ENCODE measurements around the gene TPCN1.

TPCN1 gene

GRCh38 chr12:113318900-113319628, 97.8 kb downstream of the TPCN1 start:
- no peak overlapping the region for H3K4me3 ChIP-seq (ENCODE audit: low read depth, low read length)
- DNase-seq (ENCODE audit: low read depth) = no peak

- DNase-seq (ENCODE audit: low read depth) = no peak
Measured at GRCh38 chr12:113320401-113320800, 99.1 kb downstream of the TPCN1 start.

GRCh38 chr12:113322343-113322742, 101.1 kb downstream of the TPCN1 start:
- DNase-seq (ENCODE audit: low read depth) = no peak
- no peak overlapping the region for H3K4me3 ChIP-seq (ENCODE audit: low read depth, low read length)

More at GRCh38 chr12:113320401-113320800, 99.1 kb downstream of the TPCN1 start:
- H3K4me3 ChIP-seq (ENCODE audit: low read depth, low read length) = no peak overlapping the region

- no peak overlapping the region for H3K4me3 ChIP-seq (ENCODE audit: low read depth, low read length)
- no peak for DNase-seq (ENCODE audit: low read depth)
Measured at GRCh38 chr12:113325916-113326315, 104.7 kb downstream of the TPCN1 start.

- no peak overlapping the region for H3K4me3 ChIP-seq (ENCODE audit: low read depth, low read length)
- no peak for DNase-seq (ENCODE audit: low read depth)
Measured at GRCh38 chr12:113326775-113327395, 105.6 kb downstream of the TPCN1 start.

GRCh38 chr12:113328368-113328889, 107.2 kb downstream of the TPCN1 start:
- no peak for DNase-seq (ENCODE audit: low read depth)

GRCh38 chr12:113329022-113329790, 107.9 kb downstream of the TPCN1 start:
- H3K4me3 ChIP-seq (ENCODE audit: low read depth, low read length) = no peak overlapping the region
- DNase-seq (ENCODE audit: low read depth) = no peak

More at GRCh38 chr12:113328368-113328889, 107.2 kb downstream of the TPCN1 start:
- no peak overlapping the region for H3K4me3 ChIP-seq (ENCODE audit: low read depth, low read length)

- no peak for DNase-seq (ENCODE audit: low read depth)
- no peak overlapping the region for H3K4me3 ChIP-seq (ENCODE audit: low read depth, low read length)
Measured at GRCh38 chr12:113329791-113330417, 108.6 kb downstream of the TPCN1 start.

- H3K4me3 ChIP-seq (ENCODE audit: low read depth, low read length) = no peak overlapping the region
- no peak for DNase-seq (ENCODE audit: low read depth)
Measured at GRCh38 chr12:113330505-113330904, 109.2 kb downstream of the TPCN1 start.

- H3K4me3 ChIP-seq (ENCODE audit: low read depth, low read length) = no peak overlapping the region
- DNase-seq (ENCODE audit: low read depth) = no peak
Measured at GRCh38 chr12:113332688-113333417, 111.6 kb downstream of the TPCN1 start.

- DNase-seq (ENCODE audit: low read depth) = no peak
- no peak overlapping the region for H3K4me3 ChIP-seq (ENCODE audit: low read depth, low read length)
Measured at GRCh38 chr12:113333418-113333750, 112.1 kb downstream of the TPCN1 start.

GRCh38 chr12:113333877-113334785, 112.9 kb downstream of the TPCN1 start:
- H3K4me3 ChIP-seq (ENCODE audit: low read depth, low read length) = peak overlapping the region; percentile 67
- no peak for DNase-seq (ENCODE audit: low read depth)

- no peak for DNase-seq (ENCODE audit: low read depth)
- H3K4me3 ChIP-seq (ENCODE audit: low read depth, low read length) = peak within 1 kb of the TSS; percentile 67
Measured at GRCh38 chr12:113334786-113335539, 113.7 kb downstream of the TPCN1 start, which contains the start of gene SLC8B1. Gene SLC8B1, minus strand, starts transcription at chr12:113335109. Its CDS starts 2,231 bp downstream, at chr12:113332878.

- H3K4me3 ChIP-seq (ENCODE audit: low read depth, low read length) = no peak overlapping the region
- DNase-seq (ENCODE audit: low read depth) = no peak
Measured at GRCh38 chr12:113339540-113339939, 118.3 kb downstream of the TPCN1 start.

- no peak for DNase-seq (ENCODE audit: low read depth)
- no peak overlapping the region for H3K4me3 ChIP-seq (ENCODE audit: low read depth, low read length)
Measured at GRCh38 chr12:113340061-113340460, 118.8 kb downstream of the TPCN1 start.

- no peak overlapping the region for H3K4me3 ChIP-seq (ENCODE audit: low read depth, low read length)
- no peak for DNase-seq (ENCODE audit: low read depth)
Measured at GRCh38 chr12:113341535-113341934, 120.3 kb downstream of the TPCN1 start.

GRCh38 chr12:113345318-113345717, 124.1 kb downstream of the TPCN1 start:
- DNase-seq (ENCODE audit: low read depth) = no peak
- H3K4me3 ChIP-seq (ENCODE audit: low read depth, low read length) = no peak overlapping the region

All from skeletal muscle cell (primary cell).